Peyer's patch (tissue), 4 donors: Measurements from ENCODE around the gene CACUL1. TPM values are rescaled to one million over a fixed set of nuclear protein-coding genes. Genes with fewer than 3 reads are reported as not detected.

Source experiments
- DNase-seq, 3 donors: peaks; one replicate each; pipeline ENCODE4 v3.0.0-alpha.2; 2017 to 2019
- H3K27ac ChIP-seq, 4 donors: fragments of 200-600 bp; sonication (generic); one replicate each; pipeline ENCODE4 v1.5.1; 2016 to 2019
- H3K27me3 ChIP-seq, 2 donors: fragments of 200-600 bp; sonication (generic); one replicate each; pipeline ENCODE4 v1.5.1; 2019
- H3K36me3 ChIP-seq, 3 donors: fragments of 200-600 bp; sonication (generic); one replicate each; pipeline ENCODE4 v1.5.1; 2016 to 2019
- H3K4me1 ChIP-seq, 4 donors: fragments of 200-600 bp; sonication (generic); one replicate each; pipeline ENCODE4 v1.5.1; 2016 to 2019
- H3K4me3 ChIP-seq, 4 donors: fragments of 200-600 bp; sonication (generic); 1 replicate in 3 of 4; 2 replicates in 1 of 4; pipeline ENCODE4 v1.5.1; 2016 to 2019; ENCODE audit warnings: mild to moderate bottlenecking in 1 of 4
- H3K9me3 ChIP-seq, 4 donors: fragments of 200-600 bp; sonication (generic); one replicate each; pipeline ENCODE4 v1.5.1; 2016 to 2019; ENCODE audit warnings: mild to moderate bottlenecking in 1 of 4
- POLR2A ChIP-seq, 2 donors: fragments of 450-650 bp; IDR thresholded peaks; one replicate each; pipeline ENCODE4 v1.5.1; 2017; ENCODE audit warnings: antibody characterized with exemption in 2 of 2, mild to moderate bottlenecking in 2 of 2, moderate library complexity in 2 of 2
- total RNA-seq, 4 donors: library from RNA; depleted of rRNA; stranded (reverse); fragments of >200 nt; gene quantifications; one replicate each; pipeline ENCODE4 v1.1.0, GENCODE V29; 2016
- TF ChIP-seq, protein P1 (sequence below), 6 experiments: fragments of 450-650 bp in 4 of 6; fragments of 200-600 bp in 2 of 6; sonication (generic) in 1 of 6; IDR thresholded peaks; one replicate each; pipeline ENCODE4 v1.5.1; 2017 to 2019; ENCODE audit warnings: antibody characterized with exemption in 6 of 6, mild to moderate bottlenecking in 3 of 6, moderate library complexity in 1 of 6

CACUL1 gene
- total RNA-seq, 4 donors from 2014 or later, result 20.6 to 42.6 (median 33.1) TPM

DNA sequence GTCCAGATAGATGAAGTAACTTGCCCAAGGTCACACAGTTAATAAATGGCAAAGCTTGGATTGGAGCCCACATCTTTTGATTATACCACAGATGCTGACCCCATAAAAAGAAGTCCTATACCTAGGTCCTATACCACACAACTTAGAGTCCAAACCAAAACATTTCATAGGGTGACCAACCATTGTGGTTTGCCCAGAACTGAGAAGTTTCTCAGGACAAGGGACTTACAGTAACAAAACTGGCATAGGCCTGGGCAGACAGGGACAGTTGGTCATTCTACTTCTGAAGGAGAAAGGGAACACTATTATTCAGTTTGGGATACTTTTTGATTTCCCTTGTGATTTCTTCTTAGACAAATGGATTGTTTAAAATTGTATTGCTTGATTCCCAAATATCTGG, 126.4 kb downstream of the CACUL1 start:
- no peak for TF ChIP-seq POLR2A (IDR thresholded peaks at IDR 0.05)
- TF ChIP-seq, protein P1, sequence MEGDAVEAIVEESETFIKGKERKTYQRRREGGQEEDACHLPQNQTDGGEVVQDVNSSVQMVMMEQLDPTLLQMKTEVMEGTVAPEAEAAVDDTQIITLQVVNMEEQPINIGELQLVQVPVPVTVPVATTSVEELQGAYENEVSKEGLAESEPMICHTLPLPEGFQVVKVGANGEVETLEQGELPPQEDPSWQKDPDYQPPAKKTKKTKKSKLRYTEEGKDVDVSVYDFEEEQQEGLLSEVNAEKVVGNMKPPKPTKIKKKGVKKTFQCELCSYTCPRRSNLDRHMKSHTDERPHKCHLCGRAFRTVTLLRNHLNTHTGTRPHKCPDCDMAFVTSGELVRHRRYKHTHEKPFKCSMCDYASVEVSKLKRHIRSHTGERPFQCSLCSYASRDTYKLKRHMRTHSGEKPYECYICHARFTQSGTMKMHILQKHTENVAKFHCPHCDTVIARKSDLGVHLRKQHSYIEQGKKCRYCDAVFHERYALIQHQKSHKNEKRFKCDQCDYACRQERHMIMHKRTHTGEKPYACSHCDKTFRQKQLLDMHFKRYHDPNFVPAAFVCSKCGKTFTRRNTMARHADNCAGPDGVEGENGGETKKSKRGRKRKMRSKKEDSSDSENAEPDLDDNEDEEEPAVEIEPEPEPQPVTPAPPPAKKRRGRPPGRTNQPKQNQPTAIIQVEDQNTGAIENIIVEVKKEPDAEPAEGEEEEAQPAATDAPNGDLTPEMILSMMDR (IDR thresholded peaks at IDR 0.05), result no peak
- DNase-seq, result no peak
- Histone ChIP-seq H3K4me1 (no peaks in the 10 kb centered on the region), H3K27me3 (no peaks in the 10 kb centered on the region), H3K9me3 (no peaks in the 10 kb centered on the region), H3K27ac (no peak overlapping the region), H3K4me3 (no peak overlapping the region), H3K36me3 (no peaks in the 10 kb centered on the region)

DNA sequence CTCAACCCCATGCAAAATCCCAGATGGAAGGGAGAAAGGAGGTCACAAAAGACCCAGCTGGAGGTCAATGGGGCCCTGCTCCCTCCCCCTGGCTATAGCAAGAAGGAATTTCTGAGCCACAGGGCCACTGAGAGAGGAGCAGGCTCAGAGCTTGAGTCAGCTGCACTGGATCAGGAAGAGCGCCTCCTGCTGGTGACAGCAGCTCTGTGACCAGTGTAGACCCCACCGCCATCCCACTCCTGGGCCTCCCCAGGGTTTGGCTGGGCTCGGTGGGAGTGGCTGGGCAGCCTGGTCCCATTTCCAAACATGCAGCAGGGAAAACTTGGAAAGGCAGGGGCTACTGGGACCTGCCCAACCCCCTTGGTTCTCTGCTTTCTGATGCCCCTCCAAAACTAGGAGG, 127.8 kb downstream of the CACUL1 start:
- Histone ChIP-seq H3K27me3 (no peaks in the 10 kb centered on the region), H3K4me1 (no peaks in the 10 kb centered on the region), H3K27ac (no peak overlapping the region), H3K4me3 (no peak overlapping the region), H3K36me3 (no peaks in the 10 kb centered on the region), H3K9me3 (no peaks in the 10 kb centered on the region)
- TF ChIP-seq, protein P1 (IDR thresholded peaks at IDR 0.05), result no peak
- TF ChIP-seq POLR2A (IDR thresholded peaks at IDR 0.05), result no peak
- DNase-seq, result no peak

Other genes with a start within 250 kb of the CACUL1 start
- gene PRLHR, start 159.3 kb downstream of the CACUL1 start, total RNA-seq, result not detected